PC-9 (cell line): Measurements from ENCODE around the gene SUFU. TPM values are rescaled to one million over a fixed set of nuclear protein-coding genes. Genes with fewer than 3 reads are reported as not detected.

Experiments used
- BruUV-seq: library from RNA; stranded (reverse); fragments of 400-500 nt; replicated peaks from 2 replicates; lab custom pipeline; 2021; lab: Mats Ljungman, UMichigan
- CTCF ChIA-PET: fragments of 300-600 bp; sonication (Branson Sonifier 250); formaldehyde crosslinking; loops from one replicate; lab custom pipeline; 2022; ENCODE audit warnings: antibody characterized with exemption; lab: Charles Lee
- POLR2A ChIA-PET: fragments of 300-600 bp; sonication (Branson Sonifier 250); formaldehyde crosslinking; loops from one replicate; lab custom pipeline; 2022; ENCODE audit warnings: antibody characterized with exemption; ENCODE audit not compliant: unreplicated experiment; lab: Charles Lee
- DNase-seq, 2 experiments: peaks; one replicate each; pipeline versions ENCODE4 v3.0.0 to v3.0.0-alpha.2; 2015 to 2022; ENCODE audit warnings: mixed read lengths in 1 of 2
- H2AFZ ChIP-seq: fragments of 200-600 bp; sonication (generic); 2 replicates; pipeline ENCODE4 v1.8.1; 2017; ENCODE audit warnings: antibody characterized with exemption
- H3F3A ChIP-seq: fragments of 200-600 bp; sonication (generic); 2 replicates; pipeline ENCODE4 v1.8.1; 2017; ENCODE audit warnings: antibody characterized with exemption, mild to moderate bottlenecking, low read depth; ENCODE audit not compliant: insufficient read depth
- H3K27ac ChIP-seq: fragments of 200-600 bp; sonication (generic); 2 replicates; pipeline ENCODE4 v1.6.1; 2016; ENCODE audit warnings: mixed run types
- H3K27me3 ChIP-seq: fragments of 200-600 bp; sonication (generic); 2 replicates; pipeline ENCODE4 v1.6.1; 2016; ENCODE audit warnings: low read depth, mixed run types; ENCODE audit not compliant: insufficient read depth
- H3K36me3 ChIP-seq: fragments of 200-600 bp; sonication (generic); 2 replicates; pipeline ENCODE4 v1.6.1; 2016; ENCODE audit warnings: low read depth, mixed run types
- H3K4me1 ChIP-seq: fragments of 200-600 bp; sonication (generic); replicated peaks from 2 replicates; pipeline ENCODE4 v1.6.1; 2016; ENCODE audit warnings: mixed run types; ENCODE audit not compliant: insufficient read depth
- H3K4me2 ChIP-seq: fragments of 200-600 bp; sonication (generic); 2 replicates; pipeline ENCODE4 v1.6.1; 2017; ENCODE audit warnings: mixed run types
- H3K4me3 ChIP-seq: fragments of 200-600 bp; sonication (generic); 2 replicates; pipeline ENCODE4 v1.6.1; 2016; ENCODE audit warnings: mixed run types
- H3K79me2 ChIP-seq: fragments of 200-600 bp; sonication (generic); 2 replicates; pipeline ENCODE4 v1.6.1; 2017; ENCODE audit warnings: low read depth, mixed run types
- H3K9me2 ChIP-seq: fragments of 200-600 bp; sonication (generic); 2 replicates; pipeline ENCODE4 v1.8.1; 2017; ENCODE audit warnings: mild to moderate bottlenecking; ENCODE audit not compliant: insufficient read depth
- H3K9me3 ChIP-seq: fragments of 200-600 bp; sonication (generic); 2 replicates; pipeline ENCODE4 v1.8.1; 2016; ENCODE audit warnings: low read depth; ENCODE audit not compliant: insufficient read depth
- H4K20me1 ChIP-seq: fragments of 200-600 bp; sonication (generic); 2 replicates; pipeline ENCODE4 v1.8.1; 2017; ENCODE audit not compliant: insufficient read depth
- EZH2 ChIP-seq: fragments of 200-600 bp; sonication (generic); IDR thresholded peaks from 2 replicates; pipeline ENCODE4 v1.8.0; 2017; ENCODE audit warnings: antibody characterized with exemption, low read depth
- intact Hi-C: fragments of 100-400 bp; cut with micrococcal nuclease; formaldehyde crosslinking; loops from one replicate; pipeline ENCODE4 v1.10.0; 2022; ENCODE audit not compliant: unreplicated experiment
- total RNA-seq: library from RNA; stranded (reverse); gene quantifications from 2 replicates; pipeline ENCODE4 v1.2.3, GENCODE V29; 2021
- TF ChIP-seq, protein P1 (sequence below): fragments of 200-600 bp; sonication (generic); conservative IDR thresholded peaks from 2 replicates; pipeline ENCODE4 v1.6.1; 2017; ENCODE audit warnings: mixed run types, antibody characterized with exemption, mild to moderate bottlenecking, moderate library complexity

SUFU gene
- total RNA-seq, 1 experiment from 2014 or later, result 20.2 TPM

DNA sequence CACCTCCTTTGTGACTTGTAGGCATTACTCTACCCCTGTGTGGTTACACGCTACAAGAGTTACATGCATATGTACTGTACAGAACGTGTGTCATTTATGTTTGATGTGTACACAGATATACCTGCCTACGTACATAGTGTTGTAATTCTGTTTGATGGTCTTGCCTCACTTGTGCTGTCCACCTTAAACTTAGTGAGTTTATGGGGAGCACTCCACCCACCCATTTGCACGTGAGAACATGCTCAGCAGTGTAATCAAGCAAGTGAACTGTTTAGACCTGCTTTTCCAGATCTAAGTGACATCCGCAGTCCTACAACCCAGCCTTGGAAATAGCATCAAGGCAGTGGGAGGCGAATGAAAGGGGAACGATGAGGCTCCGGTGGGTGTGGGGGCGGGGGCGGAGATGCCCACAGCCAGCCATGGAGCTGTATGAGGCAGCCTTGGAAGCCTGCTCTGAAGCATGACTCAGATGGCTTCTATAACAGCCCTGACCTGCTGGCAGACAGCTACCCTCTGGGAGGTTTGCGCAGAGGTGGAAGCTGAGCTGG is 52.1 kb downstream of the SUFU start:
- Histone ChIP-seq H3K27me3 (no peaks in the 10 kb centered on the region), H4K20me1 (no peaks in the 10 kb centered on the region), H3F3A (no peaks in the 10 kb centered on the region; the same call in 1 of the 2 replicates), H3K4me3 (no peak overlapping the region), H3K36me3 (no peaks in the 10 kb centered on the region), H3K4me1 (no peaks in the 10 kb centered on the region), H3K79me2 (no peaks in the 10 kb centered on the region), H3K9me2 (no peaks in the 10 kb centered on the region), H3K9me3 (no peaks in the 10 kb centered on the region), H2AFZ (no peak overlapping the region), H3K27ac (no peak overlapping the region), H3K4me2 (no peak overlapping the region)
- CTCF ChIA-PET, result interaction anchor here (0.7 kb wide), 1 partner anchor 386 kb away, joined by 9 read pairs; no protein-coding TSS in a partner anchor
- intact Hi-C loops, result no loop called here
- TF ChIP-seq EZH2, result no peak
- TF ChIP-seq, protein P1, sequence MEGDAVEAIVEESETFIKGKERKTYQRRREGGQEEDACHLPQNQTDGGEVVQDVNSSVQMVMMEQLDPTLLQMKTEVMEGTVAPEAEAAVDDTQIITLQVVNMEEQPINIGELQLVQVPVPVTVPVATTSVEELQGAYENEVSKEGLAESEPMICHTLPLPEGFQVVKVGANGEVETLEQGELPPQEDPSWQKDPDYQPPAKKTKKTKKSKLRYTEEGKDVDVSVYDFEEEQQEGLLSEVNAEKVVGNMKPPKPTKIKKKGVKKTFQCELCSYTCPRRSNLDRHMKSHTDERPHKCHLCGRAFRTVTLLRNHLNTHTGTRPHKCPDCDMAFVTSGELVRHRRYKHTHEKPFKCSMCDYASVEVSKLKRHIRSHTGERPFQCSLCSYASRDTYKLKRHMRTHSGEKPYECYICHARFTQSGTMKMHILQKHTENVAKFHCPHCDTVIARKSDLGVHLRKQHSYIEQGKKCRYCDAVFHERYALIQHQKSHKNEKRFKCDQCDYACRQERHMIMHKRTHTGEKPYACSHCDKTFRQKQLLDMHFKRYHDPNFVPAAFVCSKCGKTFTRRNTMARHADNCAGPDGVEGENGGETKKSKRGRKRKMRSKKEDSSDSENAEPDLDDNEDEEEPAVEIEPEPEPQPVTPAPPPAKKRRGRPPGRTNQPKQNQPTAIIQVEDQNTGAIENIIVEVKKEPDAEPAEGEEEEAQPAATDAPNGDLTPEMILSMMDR, result no peak
- no TSS peak for BruUV-seq
- POLR2A ChIA-PET, result no interaction called here
- DNase-seq, result no peak

DNA sequence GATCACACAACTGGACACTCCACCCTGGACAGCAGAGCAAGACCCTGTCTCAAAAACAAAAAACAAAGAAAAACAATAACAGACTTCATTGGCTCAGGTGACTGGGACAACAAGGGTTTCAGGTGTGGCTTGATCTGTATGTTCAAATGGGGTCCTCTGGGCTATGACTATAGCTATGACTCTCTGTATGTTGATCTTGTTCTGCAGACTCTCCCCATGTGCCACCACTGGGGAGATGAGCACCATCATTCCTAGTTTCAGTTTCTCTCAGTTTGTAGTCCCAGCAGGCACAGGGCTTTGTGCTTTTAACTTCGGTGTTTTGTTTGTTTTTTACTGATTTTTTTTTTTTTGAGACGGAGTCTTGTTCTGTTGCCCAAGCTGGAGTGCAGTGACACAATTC is 53.8 kb downstream of the SUFU start:
- intact Hi-C loops, result no loop called here
- H3K4me1 ChIP-seq, result no peaks in the 10 kb centered on the region
- POLR2A ChIA-PET, result no interaction called here

DNA sequence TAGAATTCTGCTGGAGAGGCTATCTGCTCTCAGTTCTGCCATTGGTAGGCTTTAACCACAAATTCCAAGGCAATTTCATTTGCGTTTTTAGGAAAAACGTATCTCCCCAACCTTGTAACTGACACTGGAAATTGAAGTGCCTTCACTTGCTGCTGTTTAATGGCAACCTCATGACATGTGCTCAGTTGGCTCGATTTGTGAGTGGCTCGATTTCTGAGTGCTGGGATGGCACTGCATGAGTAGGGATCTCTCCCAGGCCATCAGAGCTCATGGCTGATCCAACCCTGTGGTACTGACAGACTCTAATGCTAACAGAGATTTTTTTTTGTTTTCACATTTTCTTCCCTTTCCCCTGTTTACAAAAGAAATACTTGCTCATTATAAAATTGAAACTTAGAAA is 56.0 kb downstream of the SUFU start:
- Histone ChIP-seq H3K4me2 (no peak overlapping the region), H3F3A (no peaks in the 10 kb centered on the region; the same call in 1 of the 2 replicates), H3K79me2 (no peaks in the 10 kb centered on the region), H3K36me3 (no peaks in the 10 kb centered on the region), H2AFZ (no peak overlapping the region), H3K9me3 (no peaks in the 10 kb centered on the region), H3K4me1 (no peaks in the 10 kb centered on the region), H3K4me3 (no peak overlapping the region), H3K9me2 (no peaks in the 10 kb centered on the region), H3K27ac (no peak overlapping the region), H3K27me3 (no peaks in the 10 kb centered on the region), H4K20me1 (no peaks in the 10 kb centered on the region)
- ChIA-PET POLR2A (no interaction called here), CTCF (no interaction called here)
- intact Hi-C loops, result no loop called here
- BruUV-seq, result no TSS peak
- TF ChIP-seq, protein P1, result no peak
- no peak for TF ChIP-seq EZH2
- DNase-seq, result no peak

More for the DNA sequence above, 53.8 kb downstream of the SUFU start:
- Histone ChIP-seq H4K20me1 (no peaks in the 10 kb centered on the region), H3K9me3 (no peaks in the 10 kb centered on the region), H3K79me2 (no peaks in the 10 kb centered on the region), H3K27ac (no peak overlapping the region), H3K4me2 (no peak overlapping the region), H3F3A (no peaks in the 10 kb centered on the region; the same call in 1 of the 2 replicates), H3K36me3 (no peaks in the 10 kb centered on the region), H3K27me3 (no peaks in the 10 kb centered on the region), H3K4me3 (no peak overlapping the region), H3K9me2 (no peaks in the 10 kb centered on the region), H2AFZ (no peak overlapping the region)
- DNase-seq, result no peak
- CTCF ChIA-PET, result no interaction called here
- TF ChIP-seq, protein P1, result no peak
- no peak for TF ChIP-seq EZH2
- BruUV-seq, result no TSS peak
